Sigmoid colon (tissue), 7 donors: ENCODE data around the gene GAL3ST1. TPM values are rescaled to one million over a fixed set of nuclear protein-coding genes. Genes with fewer than 3 reads are reported as not detected.

ENCODE experiments used
- DNase-seq: peaks from one replicate; pipeline ENCODE4 v3.0.0-alpha.2; 2019
- H3K27ac ChIP-seq, 4 donors: fragments of 200-600 bp; sonication (generic); one replicate each; pipeline ENCODE4 v1.5.1; 2016 to 2019; ENCODE audit warnings: mild to moderate bottlenecking in 1 of 4
- H3K27me3 ChIP-seq, 3 donors: fragments of 200-600 bp; sonication (generic); one replicate each; pipeline ENCODE4 v1.5.1; 2019; ENCODE audit warnings: mild to moderate bottlenecking in 1 of 3
- H3K36me3 ChIP-seq, 4 donors: fragments of 200-600 bp; sonication (generic); one replicate each; pipeline ENCODE4 v1.5.1; 2016 to 2019
- H3K4me1 ChIP-seq, 4 donors: fragments of 200-600 bp; sonication (generic); one replicate each; pipeline ENCODE4 v1.5.1; 2017 to 2019
- H3K4me3 ChIP-seq, 4 donors: fragments of 200-600 bp; sonication (generic); one replicate each; pipeline ENCODE4 v1.5.1; 2017 to 2019; ENCODE audit warnings: mild to moderate bottlenecking in 2 of 4, moderate library complexity in 1 of 4
- H3K9me3 ChIP-seq, 4 donors: fragments of 200-600 bp in 3 of 4; sonication (generic) in 3 of 4; one replicate each; pipeline versions ENCODE4 v1.5.1 to v1.6.1; 2013 to 2019
- CTCF ChIP-seq, 4 experiments: fragments of 450-650 bp in 3 of 4; fragments of 200-600 bp in 1 of 4; IDR thresholded peaks; one replicate each; pipeline ENCODE4 v1.5.1; 2016 to 2019; ENCODE audit warnings: antibody characterized with exemption in 4 of 4, mild to moderate bottlenecking in 3 of 4, moderate library complexity in 2 of 4
- EP300 ChIP-seq, 4 donors: sonication (generic); formaldehyde crosslinking; IDR thresholded peaks; one replicate each; pipeline ENCODE4 v1.6.1; 2017; ENCODE audit warnings: antibody characterized with exemption in 4 of 4
- POLR2A ChIP-seq, 2 donors: fragments of 450-650 bp; IDR thresholded peaks; one replicate each; pipeline ENCODE4 v1.6.1; 2016; ENCODE audit warnings: antibody characterized with exemption in 2 of 2, mild to moderate bottlenecking in 2 of 2, moderate library complexity in 2 of 2
- POLR2AphosphoS5 ChIP-seq, 4 donors: sonication (generic); formaldehyde crosslinking; IDR thresholded peaks; one replicate each; pipeline ENCODE4 v1.6.1; 2017; ENCODE audit warnings: antibody characterized with exemption in 4 of 4
- WGBS, 2 donors: extraction: QIAGEN DNeasy Blood & Tissue Kit; methylation state at CpG; one replicate each; pipeline ENCODE4 v1.1.7; 2013; 5-methylcytosine and 5-hydroxymethylcytosine counted together
- intact Hi-C: fragments of 100-400 bp; cut with DNase I; formaldehyde crosslinking; loops from one replicate; pipeline ENCODE4 v1.15.1; 2023
- polyA plus RNA-seq, 3 donors: library from polyadenylated mRNA; stranded (reverse); fragments of 200-250 nt; gene quantifications; one replicate each; pipeline ENCODE4 v1.2.3, GENCODE V29; 2013
- total RNA-seq, 4 donors: library from RNA; depleted of rRNA; stranded (reverse); fragments of >200 nt; gene quantifications; one replicate each; pipeline ENCODE4 v1.1.0, GENCODE V29; 2016
- donor health status: healthy with polysubstance abuse.
- donor health status: Bipolar disorder and iron deficiency.
- donor health status: healthy.

GAL3ST1 gene
- total and polyA plus RNA-seq, 7 donors, result 0.68 to 10.2 (median 2.8) TPM

DNA sequence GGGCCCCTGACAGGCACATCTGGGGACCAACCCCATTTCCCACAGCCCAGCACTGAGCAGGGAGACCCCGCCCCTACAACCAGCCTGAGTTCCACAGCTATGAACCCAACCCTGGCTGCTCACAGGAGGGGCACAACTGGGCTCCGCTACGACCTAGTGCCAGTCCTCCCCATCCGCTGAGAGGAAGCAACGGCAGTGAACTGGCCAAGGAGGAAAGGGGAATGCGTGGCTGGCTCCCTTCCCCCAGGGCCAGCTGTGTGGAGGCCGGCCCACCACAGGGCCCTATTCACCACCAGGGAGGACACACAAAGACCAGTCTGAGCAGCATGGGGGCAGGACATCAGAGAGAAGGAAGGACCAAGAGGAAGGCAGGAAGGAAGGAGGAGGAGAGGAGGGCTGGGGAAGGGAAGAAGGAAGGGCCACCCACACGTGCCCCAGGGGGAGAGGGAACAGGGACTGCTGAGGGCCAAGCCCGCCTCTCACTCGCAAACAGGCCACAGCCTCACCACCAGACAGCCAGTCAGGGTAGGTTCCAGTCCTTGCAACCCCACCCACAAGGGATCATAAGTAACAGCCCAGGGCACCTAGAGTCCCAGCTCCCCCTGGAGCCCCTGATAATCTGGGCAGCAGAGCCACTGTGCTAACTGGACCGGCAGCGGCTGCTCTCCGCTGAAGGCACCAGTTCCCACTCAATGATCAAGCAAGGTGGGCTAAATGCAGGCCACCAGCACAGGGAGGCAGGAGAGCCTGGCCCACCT lies 8.5 kb upstream of the GAL3ST1 start:
- TF ChIP-seq EP300 (IDR thresholded peaks at IDR 0.05) (no peak), POLR2A (IDR thresholded peaks at IDR 0.05) (no peak), POLR2AphosphoS5 (IDR thresholded peaks at IDR 0.05) (no peak), CTCF (IDR thresholded peaks at IDR 0.05) (no peak)
- no peaks in the 10 kb centered on the region for H3K4me1 ChIP-seq
- peaks cover 97 to 100% (median 98%) of the 10 kb centered on the region in 4 donors for H3K36me3 ChIP-seq
- 83 to 86% methylated on average over 13 of the region's 13 CpGs for WGBS, 2 donors
- H3K4me3 ChIP-seq, result no peak overlapping the region
- intact Hi-C loops, result no loop called here
- H3K27me3 ChIP-seq, result no peaks in the 10 kb centered on the region
- no peak overlapping the region for H3K27ac ChIP-seq
- no peak for DNase-seq
- no peaks in the 10 kb centered on the region for H3K9me3 ChIP-seq

DNA sequence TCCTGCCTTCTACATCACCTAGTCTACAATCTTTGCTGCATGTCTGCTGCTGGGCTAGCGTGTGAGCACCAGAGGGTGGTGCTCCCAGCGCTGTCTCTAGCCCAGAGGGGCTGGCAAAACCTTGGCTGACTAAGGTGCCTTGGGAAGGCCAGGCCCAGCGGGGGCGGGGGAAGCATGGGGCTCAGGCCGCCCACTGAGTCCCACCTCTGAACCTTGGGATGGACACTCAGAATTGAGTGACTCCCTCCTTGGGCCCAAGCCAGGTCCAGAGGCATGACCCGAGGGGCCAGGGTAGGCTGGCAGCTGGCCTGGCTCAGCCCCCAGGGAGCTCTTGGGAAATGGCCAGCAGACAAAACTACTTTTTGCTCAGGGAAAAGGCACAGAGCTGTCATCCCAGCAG lies 7.6 kb upstream of the GAL3ST1 start:
- peaks cover 95 to 100% (median 97%) of the 10 kb centered on the region in 4 donors for H3K36me3 ChIP-seq

DNA sequence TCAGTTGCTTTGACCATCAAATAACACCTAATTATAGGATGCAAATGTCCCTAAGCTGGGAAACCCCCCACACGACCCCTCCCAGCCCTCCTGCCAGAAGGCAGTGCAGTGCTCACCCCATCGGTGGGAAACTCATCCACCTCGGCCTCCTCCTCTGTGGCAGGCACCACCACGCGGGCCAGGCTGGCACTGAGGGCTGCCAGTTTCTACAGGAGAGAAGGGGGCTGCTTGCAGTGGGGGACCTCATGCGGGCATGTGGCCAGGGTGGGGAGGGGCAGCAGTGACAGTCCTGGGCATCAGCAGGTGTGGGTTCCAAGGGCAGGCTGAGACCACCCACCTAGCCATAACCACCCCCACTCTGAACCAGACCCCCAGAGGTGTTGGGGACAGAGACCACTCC lies 6.4 kb upstream of the GAL3ST1 start:
- Histone ChIP-seq H3K4me3 (no peak overlapping the region), H3K4me1 (peaks cover 0 to 1% (median 0%) of the 10 kb centered on the region in 4 donors), H3K27me3 (no peaks in the 10 kb centered on the region), H3K27ac (no peak overlapping the region), H3K9me3 (no peaks in the 10 kb centered on the region), H3K36me3 (peaks cover 95 to 100% (median 97%) of the 10 kb centered on the region in 4 donors)
- TF ChIP-seq POLR2AphosphoS5 (IDR thresholded peaks at IDR 0.05) (no peak), POLR2A (IDR thresholded peaks at IDR 0.05) (no peak), EP300 (IDR thresholded peaks at IDR 0.05) (no peak), CTCF (IDR thresholded peaks at IDR 0.05) (no peak)
- 86 to 89% methylated on average over 6 of the region's 6 CpGs for WGBS, 2 donors
- DNase-seq, result no peak
- intact Hi-C loops, result no loop called here

More for the DNA sequence above, 7.6 kb upstream of the GAL3ST1 start:
- H3K9me3 ChIP-seq, result no peaks in the 10 kb centered on the region
- no peaks in the 10 kb centered on the region for H3K4me1 ChIP-seq
- no peak overlapping the region for H3K4me3 ChIP-seq
- TF ChIP-seq POLR2AphosphoS5 (IDR thresholded peaks at IDR 0.05) (no peak), POLR2A (IDR thresholded peaks at IDR 0.05) (no peak), EP300 (IDR thresholded peaks at IDR 0.05) (no peak), CTCF (IDR thresholded peaks at IDR 0.05) (no peak)
- no peak overlapping the region for H3K27ac ChIP-seq
- intact Hi-C loops, result no loop called here
- DNase-seq, result no peak
- 91 to 93% methylated on average over 6 of the region's 6 CpGs for WGBS, 2 donors
- no peaks in the 10 kb centered on the region for H3K27me3 ChIP-seq

GRCh38 chr22:30578481-30578880 lies 4.0 kb upstream of the GAL3ST1 start:
- Histone ChIP-seq H3K36me3 (peaks cover 75 to 82% (median 78%) of the 10 kb centered on the region in 4 donors), H3K4me3 (no peak overlapping the region), H3K27ac (no peak overlapping the region), H3K9me3 (no peaks in the 10 kb centered on the region), H3K4me1 (peaks cover 0 to 18% (median 14%) of the 10 kb centered on the region in 4 donors), H3K27me3 (no peaks in the 10 kb centered on the region)
- no peak for DNase-seq
- TF ChIP-seq POLR2AphosphoS5 (IDR thresholded peaks at IDR 0.05) (no peak), POLR2A (IDR thresholded peaks at IDR 0.05) (no peak), CTCF (IDR thresholded peaks at IDR 0.05) (no peak), EP300 (IDR thresholded peaks at IDR 0.05) (no peak)
- intact Hi-C loops, result no loop called here
- 91 to 95% methylated on average over 12 of the region's 12 CpGs for WGBS, 2 donors
